Transverse colon (tissue), 3 donors: ENCODE measurements around the gene RNF168.

Experiments used
- CTCF ChIP-seq, 5 experiments: fragments of 200-600 bp in 3 of 5; fragments of 450-650 bp in 2 of 5; sonication (generic) in 3 of 5; IDR thresholded peaks; 1 replicate in 2 of 5; 2 replicates in 3 of 5; pipeline ENCODE4 v1.5.1; 2016 to 2017; ENCODE audit warnings: antibody characterized with exemption in 5 of 5, inconsistent platforms in 3 of 5, mild to moderate bottlenecking in 2 of 5, moderate library complexity in 1 of 5
- POLR2A ChIP-seq: fragments of 450-650 bp; IDR thresholded peaks from one replicate; pipeline ENCODE4 v1.6.1; 2016; ENCODE audit warnings: antibody characterized with exemption, mild to moderate bottlenecking, moderate library complexity

- TF ChIP-seq CTCF (IDR thresholded peaks at IDR 0.05) (no peak), POLR2A (no peak)
These were observed 38.3 kb upstream of the RNF168 start for GRCh38 chr3:196541684-196542445.
